CD4-positive, alpha-beta T cell treated with Interleukin-15 for 4 hours (primary cell): ENCODE results near the gene AIF1.

Source experiments
- DNase-seq: peaks from one replicate; pipeline ENCODE4 v3.0.0-alpha.2; 2020; ENCODE audit warnings: low spot score

The AIF1 gene

DNA sequence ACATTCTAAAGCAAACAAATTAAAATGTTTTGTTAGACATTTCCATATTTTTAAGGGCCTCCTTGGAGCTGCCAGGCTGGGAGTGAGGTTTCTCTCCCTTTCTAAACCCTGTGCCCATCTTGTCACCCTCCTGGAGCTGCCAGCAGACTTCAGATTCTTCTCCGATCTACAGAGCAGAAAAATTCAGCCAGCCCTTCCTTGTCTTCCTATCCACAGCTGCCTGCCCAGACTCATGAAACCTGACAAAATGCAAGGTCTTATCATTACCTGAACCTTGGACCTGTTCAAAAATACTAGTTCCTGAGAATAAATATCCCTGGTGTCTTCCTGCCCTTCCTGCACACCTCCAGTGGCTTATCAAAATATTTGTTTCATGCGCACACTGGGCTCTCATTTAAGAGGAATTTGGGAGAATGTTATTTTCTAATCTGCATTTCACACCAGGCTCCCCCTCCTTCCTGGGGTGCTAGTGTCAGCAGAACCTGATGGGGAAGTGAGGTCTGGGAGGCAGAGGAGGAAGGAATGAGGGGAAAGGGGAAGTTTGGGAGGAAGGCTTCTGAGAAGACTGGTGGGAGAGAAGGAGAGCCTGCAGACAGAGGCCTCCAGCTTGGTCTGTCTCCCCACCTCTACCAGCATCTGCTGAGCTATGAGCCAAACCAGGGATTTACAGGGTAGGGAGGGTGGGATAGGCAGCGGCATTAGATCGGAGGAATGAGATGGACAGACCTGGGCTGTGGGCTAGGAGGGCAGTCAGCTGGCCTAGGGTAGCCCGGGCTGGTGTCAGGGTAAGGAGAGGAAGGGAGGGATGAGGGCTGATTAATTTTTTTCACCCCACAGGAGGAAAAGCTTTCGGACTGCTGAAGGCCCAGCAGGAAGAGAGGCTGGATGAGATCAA is at the start of gene AIF1:
TSS of gene AIF1 (plus strand) at position 551 of the 895 bp plus-strand sequence. CDS start at position 647, 96 bp downstream.
- no peak for DNase-seq

DNA sequence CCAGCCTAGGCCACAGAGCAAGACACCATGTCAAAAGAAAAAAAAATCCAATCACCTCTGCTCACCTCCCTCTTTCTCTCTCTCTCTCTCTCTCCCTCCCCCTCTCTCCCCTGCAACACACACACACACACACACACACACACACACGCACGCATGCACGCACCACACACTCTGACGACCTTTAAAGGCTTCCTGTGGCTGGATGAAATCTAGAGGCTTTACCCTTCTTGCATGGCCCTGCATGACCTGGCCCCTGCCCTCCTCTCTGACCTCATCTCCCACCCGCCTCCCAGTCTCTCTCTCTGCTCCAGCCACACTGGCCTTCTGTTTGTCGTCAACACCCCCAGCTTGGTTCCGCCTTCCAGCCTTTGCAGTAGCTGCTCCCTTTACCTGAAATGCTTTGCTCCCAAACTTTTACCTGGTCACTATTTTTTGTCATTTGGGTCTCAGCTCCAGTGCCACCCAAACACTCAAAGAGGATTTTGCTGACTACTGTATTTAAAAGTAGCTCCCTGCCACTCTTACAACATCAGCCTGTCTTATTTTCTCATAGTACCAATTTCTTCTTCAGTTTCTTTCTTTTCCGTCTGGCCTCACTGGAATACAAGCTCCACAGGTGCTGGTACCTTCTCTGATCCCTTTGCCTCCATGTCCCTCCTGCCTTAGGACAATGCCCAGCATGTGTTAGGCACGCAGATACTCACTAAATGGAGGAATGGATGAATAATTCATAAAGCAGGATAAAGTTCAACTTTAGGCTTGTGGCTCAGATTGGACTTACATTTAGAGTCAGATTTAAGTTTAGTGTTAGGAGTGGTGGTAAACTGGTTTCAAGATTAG is 47.3 kb upstream of the AIF1 start:
- DNase-seq, result no peak

DNA sequence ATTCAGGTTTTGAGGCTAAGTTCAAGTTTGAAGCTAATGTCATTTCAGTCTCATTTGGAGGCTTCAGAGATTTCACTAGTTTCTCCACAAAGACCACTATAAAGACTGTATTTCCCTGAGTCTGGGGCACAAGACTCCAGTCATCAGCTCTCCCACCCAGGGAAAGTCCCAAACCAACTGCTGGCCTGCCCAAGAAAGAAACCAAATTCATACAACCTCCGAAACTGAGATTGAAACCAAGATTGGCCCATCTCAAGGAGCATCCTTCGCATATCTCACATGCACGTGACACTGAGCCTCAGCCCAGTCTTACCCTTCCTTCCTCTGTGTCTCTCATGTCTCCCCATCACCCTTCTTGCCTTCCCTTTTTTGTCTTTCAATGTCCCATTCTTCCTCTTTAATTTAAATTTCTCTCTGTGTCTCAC is 46.5 kb upstream of the AIF1 start:
- peak; percentile 83 for DNase-seq

DNA sequence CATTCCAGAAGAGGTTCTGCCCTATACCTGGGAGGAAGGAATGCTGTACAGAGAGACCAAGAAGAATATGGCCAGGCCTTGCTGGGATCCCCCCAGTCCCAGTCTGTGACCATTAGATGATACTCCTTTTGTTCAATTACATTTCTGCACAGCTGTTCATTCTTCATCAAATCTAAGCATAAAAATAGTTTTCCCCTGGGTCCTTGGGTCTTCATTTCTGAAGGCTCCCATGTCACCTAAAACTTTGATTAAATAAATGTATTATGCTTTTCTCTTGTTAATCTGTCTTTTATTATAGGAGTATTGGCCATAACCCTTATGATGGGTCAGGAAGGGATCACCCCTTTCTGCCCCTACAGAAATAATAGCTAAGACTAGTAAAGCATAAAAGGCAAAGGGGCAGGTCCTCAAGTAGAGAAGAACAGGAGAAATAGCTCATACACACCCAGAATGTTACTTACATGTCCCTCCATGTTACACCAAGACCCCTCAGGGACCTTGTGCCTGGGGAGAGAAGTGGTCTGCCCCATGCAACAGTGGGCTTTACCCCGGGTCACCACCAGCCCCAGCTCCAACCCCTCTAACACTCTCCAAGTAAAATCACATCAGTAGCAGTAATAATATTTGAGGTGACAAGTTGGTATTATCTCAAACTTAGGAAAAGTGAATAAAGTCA is 45.0 kb upstream of the AIF1 start:
- no peak for DNase-seq

DNA sequence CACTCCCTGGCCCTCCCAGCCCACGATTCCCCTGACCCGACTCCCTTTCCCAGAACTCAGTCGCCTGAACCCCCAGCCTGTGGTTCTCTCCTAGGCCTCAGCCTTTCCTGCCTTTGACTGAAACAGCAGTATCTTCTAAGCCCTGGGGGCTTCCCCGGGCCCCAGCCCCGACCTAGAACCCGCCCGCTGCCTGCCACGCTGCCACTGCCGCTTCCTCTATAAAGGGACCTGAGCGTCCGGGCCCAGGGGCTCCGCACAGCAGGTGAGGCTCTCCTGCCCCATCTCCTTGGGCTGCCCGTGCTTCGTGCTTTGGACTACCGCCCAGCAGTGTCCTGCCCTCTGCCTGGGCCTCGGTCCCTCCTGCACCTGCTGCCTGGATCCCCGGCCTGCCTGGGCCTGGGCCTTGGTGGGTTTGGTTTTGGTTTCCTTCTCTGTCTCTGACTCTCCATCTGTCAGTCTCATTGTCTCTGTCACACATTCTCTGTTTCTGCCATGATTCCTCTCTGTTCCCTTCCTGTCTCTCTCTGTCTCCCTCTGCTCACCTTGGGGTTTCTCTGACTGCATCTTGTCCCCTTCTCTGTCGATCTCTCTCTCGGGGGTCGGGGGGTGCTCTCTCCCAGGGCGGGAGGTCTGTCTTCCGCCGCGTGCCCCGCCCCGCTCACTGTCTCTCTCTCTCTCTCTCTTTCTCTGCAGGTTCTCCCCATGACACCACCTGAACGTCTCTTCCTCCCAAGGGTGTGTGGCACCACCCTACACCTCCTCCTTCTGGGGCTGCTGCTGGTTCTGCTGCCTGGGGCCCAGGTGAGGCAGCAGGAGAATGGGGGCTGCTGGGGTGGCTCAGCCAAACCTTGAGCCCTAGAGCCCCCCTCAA is 42.8 kb upstream of the AIF1 start, which contains the start of gene LTA:
TSS of gene LTA (plus strand) at position 249 of the 871 bp plus-strand sequence. CDS start at position 703, 454 bp downstream.
- DNase-seq, result peak; percentile 90

DNA sequence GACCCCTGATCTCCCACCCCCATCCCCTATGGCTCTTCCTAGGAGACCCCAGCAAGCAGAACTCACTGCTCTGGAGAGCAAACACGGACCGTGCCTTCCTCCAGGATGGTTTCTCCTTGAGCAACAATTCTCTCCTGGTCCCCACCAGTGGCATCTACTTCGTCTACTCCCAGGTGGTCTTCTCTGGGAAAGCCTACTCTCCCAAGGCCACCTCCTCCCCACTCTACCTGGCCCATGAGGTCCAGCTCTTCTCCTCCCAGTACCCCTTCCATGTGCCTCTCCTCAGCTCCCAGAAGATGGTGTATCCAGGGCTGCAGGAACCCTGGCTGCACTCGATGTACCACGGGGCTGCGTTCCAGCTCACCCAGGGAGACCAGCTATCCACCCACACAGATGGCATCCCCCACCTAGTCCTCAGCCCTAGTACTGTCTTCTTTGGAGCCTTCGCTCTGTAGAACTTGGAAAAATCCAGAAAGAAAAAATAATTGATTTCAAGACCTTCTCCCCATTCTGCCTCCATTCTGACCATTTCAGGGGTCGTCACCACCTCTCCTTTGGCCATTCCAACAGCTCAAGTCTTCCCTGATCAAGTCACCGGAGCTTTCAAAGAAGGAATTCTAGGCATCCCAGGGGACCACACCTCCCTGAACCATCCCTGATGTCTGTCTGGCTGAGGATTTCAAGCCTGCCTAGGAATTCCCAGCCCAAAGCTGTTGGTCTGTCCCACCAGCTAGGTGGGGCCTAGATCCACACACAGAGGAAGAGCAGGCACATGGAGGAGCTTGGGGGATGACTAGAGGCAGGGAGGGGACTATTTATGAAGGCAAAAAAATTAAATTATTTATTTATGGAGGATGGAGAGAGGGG is 41.6 kb upstream of the AIF1 start:
- DNase-seq, result no peak

DNA sequence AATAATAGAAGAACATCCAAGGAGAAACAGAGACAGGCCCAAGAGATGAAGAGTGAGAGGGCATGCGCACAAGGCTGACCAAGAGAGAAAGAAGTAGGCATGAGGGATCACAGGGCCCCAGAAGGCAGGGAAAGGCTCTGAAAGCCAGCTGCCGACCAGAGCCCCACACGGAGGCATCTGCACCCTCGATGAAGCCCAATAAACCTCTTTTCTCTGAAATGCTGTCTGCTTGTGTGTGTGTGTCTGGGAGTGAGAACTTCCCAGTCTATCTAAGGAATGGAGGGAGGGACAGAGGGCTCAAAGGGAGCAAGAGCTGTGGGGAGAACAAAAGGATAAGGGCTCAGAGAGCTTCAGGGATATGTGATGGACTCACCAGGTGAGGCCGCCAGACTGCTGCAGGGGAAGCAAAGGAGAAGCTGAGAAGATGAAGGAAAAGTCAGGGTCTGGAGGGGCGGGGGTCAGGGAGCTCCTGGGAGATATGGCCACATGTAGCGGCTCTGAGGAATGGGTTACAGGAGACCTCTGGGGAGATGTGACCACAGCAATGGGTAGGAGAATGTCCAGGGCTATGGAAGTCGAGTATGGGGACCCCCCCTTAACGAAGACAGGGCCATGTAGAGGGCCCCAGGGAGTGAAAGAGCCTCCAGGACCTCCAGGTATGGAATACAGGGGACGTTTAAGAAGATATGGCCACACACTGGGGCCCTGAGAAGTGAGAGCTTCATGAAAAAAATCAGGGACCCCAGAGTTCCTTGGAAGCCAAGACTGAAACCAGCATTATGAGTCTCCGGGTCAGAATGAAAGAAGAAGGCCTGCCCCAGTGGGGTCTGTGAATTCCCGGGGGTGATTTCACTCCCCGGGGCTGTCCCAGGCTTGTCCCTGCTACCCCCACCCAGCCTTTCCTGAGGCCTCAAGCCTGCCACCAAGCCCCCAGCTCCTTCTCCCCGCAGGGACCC is 40.6 kb upstream of the AIF1 start:
- no peak for DNase-seq

DNA sequence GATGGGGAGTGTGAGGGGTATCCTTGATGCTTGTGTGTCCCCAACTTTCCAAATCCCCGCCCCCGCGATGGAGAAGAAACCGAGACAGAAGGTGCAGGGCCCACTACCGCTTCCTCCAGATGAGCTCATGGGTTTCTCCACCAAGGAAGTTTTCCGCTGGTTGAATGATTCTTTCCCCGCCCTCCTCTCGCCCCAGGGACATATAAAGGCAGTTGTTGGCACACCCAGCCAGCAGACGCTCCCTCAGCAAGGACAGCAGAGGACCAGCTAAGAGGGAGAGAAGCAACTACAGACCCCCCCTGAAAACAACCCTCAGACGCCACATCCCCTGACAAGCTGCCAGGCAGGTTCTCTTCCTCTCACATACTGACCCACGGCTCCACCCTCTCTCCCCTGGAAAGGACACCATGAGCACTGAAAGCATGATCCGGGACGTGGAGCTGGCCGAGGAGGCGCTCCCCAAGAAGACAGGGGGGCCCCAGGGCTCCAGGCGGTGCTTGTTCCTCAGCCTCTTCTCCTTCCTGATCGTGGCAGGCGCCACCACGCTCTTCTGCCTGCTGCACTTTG is 39.6 kb upstream of the AIF1 start, which contains the start of gene TNF:
TSS of gene TNF (plus strand) at position 231 of the 567 bp plus-strand sequence. CDS start at position 408, 177 bp downstream.
- DNase-seq, result peak; percentile 91

DNA sequence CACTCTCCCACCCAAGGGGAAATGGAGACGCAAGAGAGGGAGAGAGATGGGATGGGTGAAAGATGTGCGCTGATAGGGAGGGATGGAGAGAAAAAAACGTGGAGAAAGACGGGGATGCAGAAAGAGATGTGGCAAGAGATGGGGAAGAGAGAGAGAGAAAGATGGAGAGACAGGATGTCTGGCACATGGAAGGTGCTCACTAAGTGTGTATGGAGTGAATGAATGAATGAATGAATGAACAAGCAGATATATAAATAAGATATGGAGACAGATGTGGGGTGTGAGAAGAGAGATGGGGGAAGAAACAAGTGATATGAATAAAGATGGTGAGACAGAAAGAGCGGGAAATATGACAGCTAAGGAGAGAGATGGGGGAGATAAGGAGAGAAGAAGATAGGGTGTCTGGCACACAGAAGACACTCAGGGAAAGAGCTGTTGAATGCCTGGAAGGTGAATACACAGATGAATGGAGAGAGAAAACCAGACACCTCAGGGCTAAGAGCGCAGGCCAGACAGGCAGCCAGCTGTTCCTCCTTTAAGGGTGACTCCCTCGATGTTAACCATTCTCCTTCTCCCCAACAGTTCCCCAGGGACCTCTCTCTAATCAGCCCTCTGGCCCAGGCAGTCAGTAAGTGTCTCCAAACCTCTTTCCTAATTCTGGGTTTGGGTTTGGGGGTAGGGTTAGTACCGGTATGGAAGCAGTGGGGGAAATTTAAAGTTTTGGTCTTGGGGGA is 38.9 kb upstream of the AIF1 start:
- no peak for DNase-seq

DNA sequence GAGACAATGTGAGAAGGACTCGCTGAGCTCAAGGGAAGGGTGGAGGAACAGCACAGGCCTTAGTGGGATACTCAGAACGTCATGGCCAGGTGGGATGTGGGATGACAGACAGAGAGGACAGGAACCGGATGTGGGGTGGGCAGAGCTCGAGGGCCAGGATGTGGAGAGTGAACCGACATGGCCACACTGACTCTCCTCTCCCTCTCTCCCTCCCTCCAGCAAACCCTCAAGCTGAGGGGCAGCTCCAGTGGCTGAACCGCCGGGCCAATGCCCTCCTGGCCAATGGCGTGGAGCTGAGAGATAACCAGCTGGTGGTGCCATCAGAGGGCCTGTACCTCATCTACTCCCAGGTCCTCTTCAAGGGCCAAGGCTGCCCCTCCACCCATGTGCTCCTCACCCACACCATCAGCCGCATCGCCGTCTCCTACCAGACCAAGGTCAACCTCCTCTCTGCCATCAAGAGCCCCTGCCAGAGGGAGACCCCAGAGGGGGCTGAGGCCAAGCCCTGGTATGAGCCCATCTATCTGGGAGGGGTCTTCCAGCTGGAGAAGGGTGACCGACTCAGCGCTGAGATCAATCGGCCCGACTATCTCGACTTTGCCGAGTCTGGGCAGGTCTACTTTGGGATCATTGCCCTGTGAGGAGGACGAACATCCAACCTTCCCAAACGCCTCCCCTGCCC is 38.0 kb upstream of the AIF1 start:
- DNase-seq, result peak; percentile 49

DNA sequence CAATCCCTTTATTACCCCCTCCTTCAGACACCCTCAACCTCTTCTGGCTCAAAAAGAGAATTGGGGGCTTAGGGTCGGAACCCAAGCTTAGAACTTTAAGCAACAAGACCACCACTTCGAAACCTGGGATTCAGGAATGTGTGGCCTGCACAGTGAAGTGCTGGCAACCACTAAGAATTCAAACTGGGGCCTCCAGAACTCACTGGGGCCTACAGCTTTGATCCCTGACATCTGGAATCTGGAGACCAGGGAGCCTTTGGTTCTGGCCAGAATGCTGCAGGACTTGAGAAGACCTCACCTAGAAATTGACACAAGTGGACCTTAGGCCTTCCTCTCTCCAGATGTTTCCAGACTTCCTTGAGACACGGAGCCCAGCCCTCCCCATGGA is 37.5 kb upstream of the AIF1 start:
- DNase-seq, result no peak

DNA sequence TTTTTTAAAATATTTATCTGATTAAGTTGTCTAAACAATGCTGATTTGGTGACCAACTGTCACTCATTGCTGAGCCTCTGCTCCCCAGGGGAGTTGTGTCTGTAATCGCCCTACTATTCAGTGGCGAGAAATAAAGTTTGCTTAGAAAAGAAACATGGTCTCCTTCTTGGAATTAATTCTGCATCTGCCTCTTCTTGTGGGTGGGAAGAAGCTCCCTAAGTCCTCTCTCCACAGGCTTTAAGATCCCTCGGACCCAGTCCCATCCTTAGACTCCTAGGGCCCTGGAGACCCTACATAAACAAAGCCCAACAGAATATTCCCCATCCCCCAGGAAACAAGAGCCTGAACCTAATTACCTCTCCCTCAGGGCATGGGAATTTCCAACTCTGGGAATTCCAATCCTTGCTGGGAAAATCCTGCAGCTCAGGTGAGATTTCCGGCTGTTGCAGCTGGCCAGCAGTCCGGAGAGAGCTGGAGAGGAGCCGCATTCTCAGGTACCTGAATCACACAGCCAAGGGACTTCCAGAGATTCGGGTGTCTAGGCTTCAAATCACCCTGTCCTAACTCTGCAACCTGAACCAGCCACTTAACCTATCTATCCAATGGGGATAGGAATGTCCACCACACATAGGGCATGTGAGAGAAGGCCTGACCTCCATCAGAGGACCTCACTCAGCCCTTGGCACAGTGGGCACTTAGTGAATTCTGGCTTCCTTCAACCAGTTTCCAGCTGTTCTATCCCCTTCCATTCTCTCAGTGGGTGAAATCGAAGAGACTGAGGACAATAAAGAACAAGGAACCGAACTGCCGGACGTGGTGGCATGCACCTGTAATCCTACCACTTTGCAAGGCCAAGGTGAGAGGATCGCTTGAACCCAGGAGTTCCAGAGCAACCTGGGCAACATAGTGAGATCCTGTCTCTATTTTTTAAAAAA is 36.6 kb upstream of the AIF1 start:
- DNase-seq, result no peak

DNA sequence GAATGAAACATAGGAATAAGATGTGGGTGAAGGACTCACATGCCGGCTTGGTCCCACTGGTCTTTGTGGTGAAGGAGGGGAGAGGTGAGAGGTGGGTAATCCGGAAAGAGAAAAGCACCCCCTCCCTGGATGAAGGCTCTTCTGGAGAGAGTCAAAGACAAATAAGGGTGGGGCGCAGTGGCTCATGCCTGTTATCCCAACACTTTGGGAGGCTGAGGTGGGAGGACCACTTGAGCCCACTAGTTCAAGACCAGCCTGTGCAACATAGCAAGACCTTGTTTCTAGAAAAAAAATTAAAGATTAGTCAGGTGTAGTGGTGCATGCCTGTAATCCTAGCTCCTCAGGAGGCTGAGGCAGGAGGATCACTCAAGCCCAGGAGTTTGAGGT is 35.9 kb upstream of the AIF1 start:
- no peak for DNase-seq

DNA sequence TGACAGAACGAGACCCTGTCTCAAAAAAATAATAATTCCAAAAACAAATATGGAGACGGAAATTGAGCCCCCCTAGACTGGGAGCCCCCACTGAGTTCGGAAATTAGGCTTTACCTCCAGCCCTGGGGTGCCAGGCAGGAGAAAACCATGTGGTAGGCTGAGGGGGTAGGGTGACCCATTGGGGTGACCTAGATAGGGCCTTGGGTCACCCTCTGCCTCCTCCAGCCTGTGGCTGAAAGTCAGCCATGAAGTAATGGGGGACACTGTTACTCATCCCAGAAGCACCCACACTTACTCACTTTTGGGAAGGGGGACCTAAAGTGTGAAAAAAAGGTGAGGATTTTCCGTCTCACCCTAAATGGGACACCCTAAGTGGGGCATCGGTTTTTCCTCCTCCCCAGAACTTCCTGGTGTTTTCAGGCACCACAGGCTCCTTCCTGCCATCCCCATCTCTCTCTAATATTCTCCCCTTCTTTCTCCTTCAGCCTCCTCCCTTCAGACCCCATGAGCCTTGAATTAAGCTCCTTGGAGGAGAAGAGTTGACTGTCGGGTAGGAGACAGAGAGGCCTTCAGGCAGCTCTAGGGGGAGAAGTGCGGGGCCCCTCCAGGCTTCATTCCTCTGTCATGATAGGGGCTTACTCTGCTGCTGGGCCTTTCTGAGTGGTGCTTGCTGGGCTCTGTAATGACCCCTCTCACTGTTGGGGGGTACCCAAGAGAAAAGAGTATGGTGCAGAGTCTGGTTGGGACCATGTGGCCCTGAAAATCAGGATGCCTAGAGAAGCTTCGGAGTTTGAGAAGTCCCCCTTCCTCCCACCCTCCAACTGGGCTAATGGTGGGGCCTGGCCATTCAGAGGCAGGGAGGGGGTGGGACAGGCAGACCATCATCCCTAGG is 35.2 kb upstream of the AIF1 start:
- DNase-seq, result no peak

DNA sequence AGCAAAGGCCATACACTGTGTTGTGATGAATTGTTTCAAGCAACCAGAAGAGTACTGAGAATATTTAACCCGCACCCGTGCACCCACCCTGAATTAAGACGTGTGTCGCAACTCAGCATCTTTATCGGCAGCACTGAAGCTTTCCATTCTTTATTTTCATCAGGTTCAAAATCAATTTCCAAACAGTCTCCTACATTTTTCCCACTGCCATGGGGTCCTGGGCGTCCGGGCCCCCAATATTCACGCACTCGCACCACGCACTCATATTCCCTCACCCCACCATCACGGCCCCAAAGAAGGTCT is 34.6 kb upstream of the AIF1 start:
- no peak for DNase-seq
